ENCODE measurements around the gene MB. TPM values are rescaled to one million over a fixed set of nuclear protein-coding genes. Genes with fewer than 3 reads are reported as not detected.
A peak's percentile ranks its signal among the peaks of the same experiment; 100 is the strongest.

The MB gene
- total RNA-seq, 6 experiments from 2014 or later = 0.61 to 10.2 (median 1.3) TPM

GRCh38 chr22:35593071-35593890, 23.8 kb downstream of the MB start:
- WGBS (ENCODE audit: insufficient coverage, low coverage, low lambda C conversion rate, missing lambda C conversion rate) = 40% methylated on average over 3 of the region's 3 CpGs
- no peak overlapping the region for H3K4me3 ChIP-seq

GRCh38 chr22:35592418-35592967, 24.6 kb downstream of the MB start:
- no peak for TF ChIP-seq CTCF (IDR thresholded peaks at IDR 0.05)
- TF ChIP-seq POLR2A (IDR thresholded peaks at IDR 0.05) = no peak
- Histone ChIP-seq H3K4me1 (no peaks in the 10 kb centered on the region), H3K9me3 (no peaks in the 10 kb centered on the region), H3K4me3 (no peak overlapping the region), H3K27ac (no peak overlapping the region), H3K36me3 (no peaks in the 10 kb centered on the region), H3K27me3 (no peaks in the 10 kb centered on the region)
- WGBS (ENCODE audit: insufficient coverage, low coverage, low lambda C conversion rate, missing lambda C conversion rate) = no CpG with 5 or more reads among the region's 4 CpGs
- intact Hi-C loops (cut with DNase I) = no loop called here
- peak in 1 of 3 donors; percentile 25 for DNase-seq
- ATAC-seq = no peak

More at GRCh38 chr22:35593071-35593890, 23.8 kb downstream of the MB start:
- Histone ChIP-seq H3K27ac (no peak overlapping the region), H3K9me3 (no peaks in the 10 kb centered on the region), H3K36me3 (no peaks in the 10 kb centered on the region), H3K27me3 (no peaks in the 10 kb centered on the region), H3K4me1 (no peaks in the 10 kb centered on the region)
- ATAC-seq (no peak), DNase-seq (no peak)
- intact Hi-C loops (cut with DNase I) = no loop called here
- no peak for TF ChIP-seq CTCF (IDR thresholded peaks at IDR 0.05)
- no peak for TF ChIP-seq POLR2A (IDR thresholded peaks at IDR 0.05)

- intact Hi-C loops (cut with DNase I) = no loop called here
- Histone ChIP-seq H3K27ac (no peak overlapping the region), H3K36me3 (no peaks in the 10 kb centered on the region), H3K4me1 (no peaks in the 10 kb centered on the region), H3K4me3 (no peak overlapping the region), H3K27me3 (no peaks in the 10 kb centered on the region), H3K9me3 (no peaks in the 10 kb centered on the region)
- TF ChIP-seq POLR2A (IDR thresholded peaks at IDR 0.05) = no peak
- TF ChIP-seq CTCF (IDR thresholded peaks at IDR 0.05) = no peak
- ATAC-seq (no peak), DNase-seq (peak in 1 of 3 donors; percentile 26)
- 78% methylated on average over 3 of the region's 14 CpGs for WGBS (ENCODE audit: insufficient coverage, low coverage, low lambda C conversion rate, missing lambda C conversion rate)
These were observed 25.3 kb downstream of the MB start for GRCh38 chr22:35591714-35592417.

- TF ChIP-seq POLR2A (IDR thresholded peaks at IDR 0.05) (no peak), CTCF (IDR thresholded peaks at IDR 0.05) (no peak)
- H3K4me3 ChIP-seq = no peak overlapping the region
- no peaks in the 10 kb centered on the region for H3K4me1 ChIP-seq
- no peak for ATAC-seq
- intact Hi-C loops (cut with DNase I) = no loop called here
- peak in 2 of 3 donors; percentile 30 to 44 for DNase-seq
- 53% methylated on average over 7 of the region's 13 CpGs for WGBS (ENCODE audit: insufficient coverage, low coverage, low lambda C conversion rate, missing lambda C conversion rate)
- no peaks in the 10 kb centered on the region for H3K27me3 ChIP-seq
- no peak overlapping the region for H3K27ac ChIP-seq
- no peaks in the 10 kb centered on the region for H3K36me3 ChIP-seq
- H3K9me3 ChIP-seq = no peaks in the 10 kb centered on the region
These were observed 26.4 kb downstream of the MB start for GRCh38 chr22:35590634-35591295.

Measured in right lobe of liver (tissue), 6 donors.